Tibial nerve (tissue), 3 donors: ENCODE results near the gene SNN.

ENCODE experiments used
- POLR2A ChIP-seq, 2 donors: fragments of 450-650 bp; IDR thresholded peaks; one replicate each; pipeline ENCODE4 v1.6.1; 2017; ENCODE audit warnings: antibody characterized with exemption in 2 of 2, mild to moderate bottlenecking in 2 of 2, moderate library complexity in 2 of 2
- TF ChIP-seq, protein P1 (sequence below), 5 experiments: fragments of 200-600 bp in 3 of 5; fragments of 450-650 bp in 2 of 5; sonication (generic) in 3 of 5; IDR thresholded peaks; one replicate each; pipeline ENCODE4 v1.5.1; 2016 to 2019; ENCODE audit warnings: antibody characterized with exemption in 5 of 5, mild to moderate bottlenecking in 3 of 5, moderate library complexity in 2 of 5

- TF ChIP-seq, protein P1, sequence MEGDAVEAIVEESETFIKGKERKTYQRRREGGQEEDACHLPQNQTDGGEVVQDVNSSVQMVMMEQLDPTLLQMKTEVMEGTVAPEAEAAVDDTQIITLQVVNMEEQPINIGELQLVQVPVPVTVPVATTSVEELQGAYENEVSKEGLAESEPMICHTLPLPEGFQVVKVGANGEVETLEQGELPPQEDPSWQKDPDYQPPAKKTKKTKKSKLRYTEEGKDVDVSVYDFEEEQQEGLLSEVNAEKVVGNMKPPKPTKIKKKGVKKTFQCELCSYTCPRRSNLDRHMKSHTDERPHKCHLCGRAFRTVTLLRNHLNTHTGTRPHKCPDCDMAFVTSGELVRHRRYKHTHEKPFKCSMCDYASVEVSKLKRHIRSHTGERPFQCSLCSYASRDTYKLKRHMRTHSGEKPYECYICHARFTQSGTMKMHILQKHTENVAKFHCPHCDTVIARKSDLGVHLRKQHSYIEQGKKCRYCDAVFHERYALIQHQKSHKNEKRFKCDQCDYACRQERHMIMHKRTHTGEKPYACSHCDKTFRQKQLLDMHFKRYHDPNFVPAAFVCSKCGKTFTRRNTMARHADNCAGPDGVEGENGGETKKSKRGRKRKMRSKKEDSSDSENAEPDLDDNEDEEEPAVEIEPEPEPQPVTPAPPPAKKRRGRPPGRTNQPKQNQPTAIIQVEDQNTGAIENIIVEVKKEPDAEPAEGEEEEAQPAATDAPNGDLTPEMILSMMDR (IDR thresholded peaks at IDR 0.05): no peak
- no peak for TF ChIP-seq POLR2A (IDR thresholded peaks at IDR 0.05)
Observed at GRCh38 chr16:11667221-11667823, 933 bp upstream of the SNN start.
